Pancreas (tissue), 10 donors: ENCODE data around the gene CREBBP. TPM values are rescaled to one million over a fixed set of nuclear protein-coding genes. Genes with fewer than 3 reads are reported as not detected.

ENCODE experiments used
- ATAC-seq, 4 donors: fragments of 200-7000 bp; cut with Tn5 transposase; one replicate each; pipeline versions ENCODE4 v1.8.0 to v1.9.1; 2020; ENCODE audit warnings: mild to moderate bottlenecking in 4 of 4, moderate library complexity in 4 of 4
- DNase-seq, 6 donors: peaks; one replicate each; pipeline ENCODE4 v3.0.0-alpha.2; 2020
- FAIRE-seq: peaks from 2 replicates; lab custom pipeline; 2012; peaks lifted over from hg19 to GRCh38; lab: Jason Lieb, UNC
- H3K27ac ChIP-seq, 4 donors: fragments of 200-600 bp; sonication (generic); 1 replicate in 3 of 4; 2 replicates in 1 of 4; pipeline versions ENCODE4 v1.5.0 to v1.8.0; 2020
- H3K27me3 ChIP-seq, 4 donors: fragments of 200-600 bp; one replicate each; pipeline ENCODE4 v1.8.0; 2021
- H3K36me3 ChIP-seq, 3 donors: fragments of 200-600 bp; sonication (generic) in 1 of 3; one replicate each; pipeline versions ENCODE4 v1.5.0 to v1.8.0; 2020 to 2021
- H3K4me1 ChIP-seq, 3 donors: fragments of 200-600 bp; one replicate each; pipeline ENCODE4 v1.8.0; 2021
- H3K4me3 ChIP-seq, 4 donors: fragments of 200-600 bp; sonication (generic) in 2 of 4; one replicate each; pipeline versions ENCODE4 v1.5.0 to v1.8.0; 2020 to 2021
- H3K9me3 ChIP-seq, 4 donors: fragments of 200-600 bp; one replicate each; pipeline ENCODE4 v1.8.0; 2021
- CTCF ChIP-seq, 4 donors: fragments of 200-600 bp; sonication (generic) in 3 of 4; IDR thresholded peaks; one replicate each; pipeline versions ENCODE4 v1.5.0 to v1.8.0; 2021; ENCODE audit warnings: antibody characterized with exemption in 4 of 4
- WGBS, 2 donors: extraction: QIAGEN DNeasy Blood & Tissue Kit; methylation state at CpG; one replicate each; pipeline ENCODE4 v1.1.7; 2013; 5-methylcytosine and 5-hydroxymethylcytosine counted together
- intact Hi-C, 3 donors: fragments of 100-400 bp; cut with DNase I; formaldehyde crosslinking; loops; one replicate each; pipeline versions ENCODE4 v1.11.1 to v1.14.2; 2022
- polyA plus RNA-seq, 2 donors: library from polyadenylated mRNA; stranded (reverse); fragments of 200-250 nt; gene quantifications; one replicate each; pipeline ENCODE4 v1.2.3, GENCODE V29; 2013
- total RNA-seq, 6 donors: library from RNA; stranded (reverse); fragmentation: NEBNext Ultra II Directional in 4 of 6; extraction: Animal tissue kit (Norgen Biotek cat#: 25700) in 4 of 6; gene quantifications; one replicate each; pipeline versions ENCODE4 v1.2.1 to v1.2.4, GENCODE V29; 2021 to 2023
- donor health status: healthy with polysubstance abuse.
- donor health status: DM: no; HTN: no; CAD: no; lungs with moderate emphysema.
- donor health status: DM: no; HTN: no; CAD: no.
- donor health status: control.
- donor health status: control.
- donor health status: Bipolar disorder and iron deficiency.
- donor health status: DM: yes; HTN: yes; CAD: no.
- donor health status: DM: no; HTN: no; CAD: no.
- donor health status: DM: no; HTN: no; CAD: no.
- donor health status: DM: yes; HTN: yes; CAD: no.

CREBBP gene
- total and polyA plus RNA-seq, 8 donors: 14.4 to 49.4 (median 30.2) TPM

- DNase-seq (no peak), ATAC-seq (no peak), FAIRE-seq (no peak)
- no peaks in the 10 kb centered on the region for H3K9me3 ChIP-seq
- no peak overlapping the region for H3K4me3 ChIP-seq
- no peaks in the 10 kb centered on the region for H3K4me1 ChIP-seq
- no peak overlapping the region for H3K27ac ChIP-seq
- intact Hi-C loops: no loop called here
- H3K27me3 ChIP-seq: no peaks in the 10 kb centered on the region
- WGBS, 2 donors: 80 to 82% methylated on average over 18 of the region's 18 CpGs
- TF ChIP-seq CTCF (IDR thresholded peaks at IDR 0.05): no peak
- no peaks in the 10 kb centered on the region for H3K36me3 ChIP-seq
Measured at GRCh38 chr16:3909791-3910583, 29.5 kb upstream of the CREBBP start.

- ATAC-seq (no peak), DNase-seq (no peak), FAIRE-seq (no peak)
- Histone ChIP-seq H3K27ac (no peak overlapping the region), H3K4me3 (no peak overlapping the region), H3K4me1 (no peaks in the 10 kb centered on the region), H3K36me3 (no peaks in the 10 kb centered on the region), H3K9me3 (no peaks in the 10 kb centered on the region), H3K27me3 (no peaks in the 10 kb centered on the region)
- 72 to 77% methylated on average over 17 of the region's 17 CpGs for WGBS, 2 donors
- no peak for TF ChIP-seq CTCF (IDR thresholded peaks at IDR 0.05)
- intact Hi-C loops: no loop called here
Measured at GRCh38 chr16:3908951-3909437, 28.5 kb upstream of the CREBBP start.

GRCh38 chr16:3907586-3907985 lies 27.1 kb upstream of the CREBBP start:
- WGBS, 2 donors: 71 to 72% methylated on average over 4 of the region's 4 CpGs
- FAIRE-seq (no peak), ATAC-seq (no peak), DNase-seq (no peak)
- TF ChIP-seq CTCF (IDR thresholded peaks at IDR 0.05): no peak
- intact Hi-C loops: no loop called here
- H3K27me3 ChIP-seq: no peaks in the 10 kb centered on the region
- H3K36me3 ChIP-seq: no peaks in the 10 kb centered on the region
- no peaks in the 10 kb centered on the region for H3K9me3 ChIP-seq
- H3K4me1 ChIP-seq: no peaks in the 10 kb centered on the region
- no peak overlapping the region for H3K4me3 ChIP-seq
- H3K27ac ChIP-seq: no peak overlapping the region

- no peak for TF ChIP-seq CTCF (IDR thresholded peaks at IDR 0.05)
- ATAC-seq (no peak), DNase-seq (no peak), FAIRE-seq (no peak)
- Histone ChIP-seq H3K4me1 (no peaks in the 10 kb centered on the region), H3K27ac (no peak overlapping the region), H3K9me3 (no peaks in the 10 kb centered on the region), H3K4me3 (no peak overlapping the region), H3K36me3 (no peaks in the 10 kb centered on the region), H3K27me3 (no peaks in the 10 kb centered on the region)
- intact Hi-C loops: no loop called here
- WGBS, 2 donors: 89 to 93% methylated on average over 1 of the region's 1 CpG
Measured at GRCh38 chr16:3906363-3906762, 25.9 kb upstream of the CREBBP start.

- Histone ChIP-seq H3K27me3 (no peaks in the 10 kb centered on the region), H3K36me3 (no peaks in the 10 kb centered on the region), H3K9me3 (no peaks in the 10 kb centered on the region), H3K4me1 (no peaks in the 10 kb centered on the region), H3K27ac (no peak overlapping the region), H3K4me3 (no peak overlapping the region)
- FAIRE-seq (no peak), DNase-seq (no peak), ATAC-seq (no peak)
- no peak for TF ChIP-seq CTCF (IDR thresholded peaks at IDR 0.05)
- intact Hi-C loops: no loop called here
- 61 to 64% methylated on average over 3 of the region's 3 CpGs for WGBS, 2 donors
Measured at GRCh38 chr16:3904875-3905274, 24.4 kb upstream of the CREBBP start.
